ENCODE data around the gene SRRM1. TPM values are rescaled to one million over a fixed set of nuclear protein-coding genes. Genes with fewer than 3 reads are reported as not detected.
"Not testable (repeated sequence)": the region's sequence is repeated elsewhere in the genome, so short reads cannot be mapped to it uniquely, and the experiment has no call there.

The SRRM1 gene
- total RNA-seq, 1 donor from 2014 or later, result 199 TPM

GRCh38 chr1:24721533-24721932, 78.4 kb downstream of the SRRM1 start:
- Mint-ChIP-seq H3K27ac (no peak overlapping the region), H3K4me3 (ENCODE audit: low read depth) (no peak overlapping the region), H3K36me3 (ENCODE audit: insufficient read depth) (no peaks in the 10 kb centered on the region), H3K27me3 (no peaks in the 10 kb centered on the region), H3K9me3 (ENCODE audit: low read depth) (no peaks in the 10 kb centered on the region), H3K4me1 (ENCODE audit: low read depth) (peaks cover 11% of the 10 kb centered on the region)
- DNase-seq (ENCODE audit: low spot score, unreplicated experiment), result no peak
- TF ChIP-seq CTCF (IDR thresholded peaks at IDR 0.05; ENCODE audit: unreplicated experiment), result no peak

- peak overlapping the region; percentile 20 for H3K27ac Mint-ChIP-seq
- peaks cover 11% of the 10 kb centered on the region for H3K4me1 Mint-ChIP-seq (ENCODE audit: low read depth)
Measured at GRCh38 chr1:24722073-24723035, 79.3 kb downstream of the SRRM1 start.

More at GRCh38 chr1:24722073-24723035, 79.3 kb downstream of the SRRM1 start:
- H3K9me3 Mint-ChIP-seq (ENCODE audit: low read depth); H3K4me3 Mint-ChIP-seq (ENCODE audit: low read depth); H3K27me3 Mint-ChIP-seq; DNase-seq (ENCODE audit: low spot score, unreplicated experiment); H3K36me3 Mint-ChIP-seq (ENCODE audit: insufficient read depth): not testable (repeated sequence)

Other genes with a start within 250 kb of the SRRM1 start
- 16.7 and 19.2 TPM in 2 replicates for gene STPG1, start 229.5 kb upstream of the SRRM1 start, total RNA-seq
- 13.1 and 13.5 TPM in 2 replicates for gene NIPAL3, start 227.5 kb upstream of the SRRM1 start, total RNA-seq
- gene RCAN3, start 140.5 kb upstream of the SRRM1 start, total RNA-seq, result 31.0 and 32.5 TPM in 2 replicates
- gene NCMAP, start 87.2 kb upstream of the SRRM1 start, total RNA-seq, result 1.3 and 1.7 TPM in 2 replicates
- gene CLIC4, start 102.1 kb downstream of the SRRM1 start, total RNA-seq, result 90.4 TPM in 2 replicates

Data from progenitor cell of endocrine pancreas (in vitro differentiated cells).